Mononuclear cell (primary cell): ENCODE data around the gene ANKRD65. TPM values are rescaled to one million over a fixed set of nuclear protein-coding genes. Genes with fewer than 3 reads are reported as not detected.
"Not testable (repeated sequence)": the region's sequence is repeated elsewhere in the genome, so short reads cannot be mapped to it uniquely, and the experiment has no call there.

Experiments
- H3K27me3 ChIP-seq: 2 replicates; pipeline ENCODE4 v1.6.0; 2011; ENCODE audit warnings: low read length, control low read depth; ENCODE audit not compliant: insufficient read depth
- H3K4me1 ChIP-seq: 2 replicates; pipeline ENCODE4 v1.5.1; 2011; ENCODE audit warnings: mild to moderate bottlenecking, low read length, control low read depth; ENCODE audit not compliant: insufficient read depth
- H3K4me3 ChIP-seq: 2 replicates; pipeline ENCODE4 v1.5.1; 2011; ENCODE audit warnings: mild to moderate bottlenecking, low read length, moderate library complexity
- H3K9me3 ChIP-seq: 2 replicates; pipeline ENCODE4 v1.5.1; 2011; ENCODE audit warnings: low read depth, mild to moderate bottlenecking, control low read depth, low read length
- total RNA-seq: library from RNA; depleted of rRNA; stranded (reverse); fragments of >200 nt; gene quantifications from one replicate; pipeline ENCODE4 v1.2.3, GENCODE V29; 2012

Gene ANKRD65
- total RNA-seq, 1 donor, result not detected

DNA sequence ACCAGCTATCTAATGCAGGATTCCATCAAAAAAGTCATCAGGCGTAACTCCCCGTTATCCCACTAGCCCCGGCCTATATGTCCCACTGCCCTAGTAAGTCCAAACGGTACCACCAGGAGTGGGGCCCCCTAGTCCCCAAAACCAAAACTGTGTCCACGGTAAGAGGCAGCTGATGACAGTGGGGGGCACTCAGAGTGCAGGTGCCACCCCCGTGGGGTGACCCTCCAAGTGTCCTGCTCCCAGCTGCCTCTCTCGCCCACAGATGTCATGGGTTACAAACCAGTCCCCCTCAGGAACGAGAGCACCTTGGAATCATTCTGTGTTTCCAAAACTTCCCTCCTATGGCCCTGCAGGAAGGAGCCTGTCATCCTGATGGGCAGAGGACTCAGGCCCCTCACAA, 35.1 kb downstream of the ANKRD65 start:
- no peaks in the 10 kb centered on the region for H3K9me3 ChIP-seq
- H3K27me3 ChIP-seq, result no peaks in the 10 kb centered on the region
- H3K4me3 ChIP-seq, result no peak overlapping the region
- H3K4me1 ChIP-seq, result no peaks in the 10 kb centered on the region

DNA sequence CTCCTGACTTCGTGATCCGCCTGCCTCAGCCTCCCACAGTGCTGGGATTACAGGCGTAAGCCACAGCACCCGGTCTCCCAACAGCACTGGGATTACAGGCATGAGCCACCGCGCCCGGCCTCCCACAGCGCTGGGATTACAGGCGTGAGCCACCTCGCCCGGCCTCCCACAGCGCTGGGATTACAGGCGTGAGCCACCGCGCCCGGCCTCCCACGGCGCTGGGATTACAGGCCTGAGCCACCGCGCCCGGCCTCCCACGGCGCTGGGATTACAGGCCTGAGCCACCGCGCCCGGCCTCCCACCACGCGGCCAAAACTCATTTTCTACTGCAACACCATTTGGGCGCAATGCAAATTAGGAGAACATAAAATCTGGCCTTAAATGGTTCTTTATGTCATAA, 35.7 kb downstream of the ANKRD65 start:
- H3K4me3 ChIP-seq, result not testable (repeated sequence)

DNA sequence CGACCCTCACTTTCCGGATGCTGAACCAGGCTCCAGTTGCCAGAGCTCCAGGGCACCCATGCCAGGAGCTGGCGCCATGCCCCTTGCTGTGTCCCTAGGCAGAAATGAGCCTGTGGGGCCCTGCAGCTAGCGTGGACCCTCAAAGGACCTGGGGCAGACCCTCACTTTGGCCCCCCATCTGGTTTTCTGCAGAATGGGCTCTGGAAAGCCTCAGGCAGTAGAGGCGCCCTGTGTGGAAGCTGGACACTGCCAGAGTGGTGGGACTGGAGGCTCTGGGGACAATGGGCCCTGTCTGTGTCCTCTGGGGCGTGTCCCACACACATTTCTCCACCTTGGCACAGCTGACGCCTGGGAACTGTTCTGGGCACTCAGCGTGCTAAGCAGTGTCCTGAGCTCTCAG, 39.8 kb downstream of the ANKRD65 start:
- H3K27me3 ChIP-seq, result no peaks in the 10 kb centered on the region
- no peaks in the 10 kb centered on the region for H3K9me3 ChIP-seq
- no peak overlapping the region for H3K4me3 ChIP-seq
- peaks cover 1% of the 10 kb centered on the region for H3K4me1 ChIP-seq

More for the DNA sequence above, 35.7 kb downstream of the ANKRD65 start:
- not testable (repeated sequence) for H3K4me1 ChIP-seq, H3K9me3 ChIP-seq, H3K27me3 ChIP-seq

DNA sequence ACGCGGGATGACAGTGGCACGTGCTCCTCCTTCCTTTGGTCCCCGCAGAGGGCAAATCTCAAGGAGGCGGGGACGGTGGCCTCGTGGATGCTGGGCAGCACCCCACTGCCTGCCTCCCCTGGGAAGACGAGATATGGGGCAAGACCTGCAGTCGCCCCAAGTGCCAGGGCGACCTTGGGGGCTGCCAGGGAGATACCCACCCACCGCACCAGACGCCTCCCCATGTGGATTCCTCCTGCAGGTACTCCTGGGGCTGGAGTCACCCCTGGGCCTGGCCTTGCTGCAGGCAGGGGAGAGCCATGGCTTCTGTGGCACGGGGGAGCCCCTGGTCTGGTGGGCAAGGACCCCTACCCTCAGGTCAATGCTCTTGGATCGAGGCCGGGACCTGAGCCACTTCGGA, 40.2 kb downstream of the ANKRD65 start:
- no peaks in the 10 kb centered on the region for H3K27me3 ChIP-seq
- H3K4me3 ChIP-seq, result no peak overlapping the region
- no peaks in the 10 kb centered on the region for H3K9me3 ChIP-seq
- peaks cover 6% of the 10 kb centered on the region for H3K4me1 ChIP-seq

DNA sequence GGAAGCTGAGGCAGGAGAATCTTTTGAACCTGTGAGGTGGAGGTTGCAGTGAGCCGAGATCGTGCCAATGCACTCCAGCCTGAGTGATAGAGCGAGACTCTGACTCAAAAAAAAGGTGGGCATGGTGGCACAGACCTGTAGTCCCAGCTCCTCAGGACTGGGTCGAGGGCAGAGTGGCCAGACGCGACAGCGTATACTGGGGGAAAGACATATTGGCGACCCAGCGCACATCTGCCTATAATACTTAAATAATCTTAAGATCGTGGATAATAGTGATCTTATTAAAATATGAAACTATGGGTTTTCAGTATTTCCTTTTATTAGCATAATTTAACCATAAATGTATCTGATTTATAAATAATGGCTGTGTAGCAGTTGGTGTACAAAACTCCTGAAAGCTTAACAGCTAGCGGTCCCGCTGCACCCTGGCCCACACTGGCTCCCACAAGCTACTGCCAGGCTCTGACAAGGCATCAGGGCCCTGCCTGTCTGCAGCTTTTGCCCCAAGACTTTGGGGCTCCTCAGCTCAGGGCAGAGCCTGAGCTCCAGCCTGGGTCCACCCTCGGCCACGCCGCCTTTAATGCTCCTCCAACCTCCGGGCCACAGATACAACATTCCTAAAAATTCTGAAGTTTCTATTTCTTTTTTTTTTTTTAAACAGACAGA, 43.4 kb downstream of the ANKRD65 start:
- Histone ChIP-seq H3K4me1 (peaks cover 25% of the 10 kb centered on the region), H3K27me3 (no peaks in the 10 kb centered on the region), H3K9me3 (no peaks in the 10 kb centered on the region), H3K4me3 (no peak overlapping the region)

DNA sequence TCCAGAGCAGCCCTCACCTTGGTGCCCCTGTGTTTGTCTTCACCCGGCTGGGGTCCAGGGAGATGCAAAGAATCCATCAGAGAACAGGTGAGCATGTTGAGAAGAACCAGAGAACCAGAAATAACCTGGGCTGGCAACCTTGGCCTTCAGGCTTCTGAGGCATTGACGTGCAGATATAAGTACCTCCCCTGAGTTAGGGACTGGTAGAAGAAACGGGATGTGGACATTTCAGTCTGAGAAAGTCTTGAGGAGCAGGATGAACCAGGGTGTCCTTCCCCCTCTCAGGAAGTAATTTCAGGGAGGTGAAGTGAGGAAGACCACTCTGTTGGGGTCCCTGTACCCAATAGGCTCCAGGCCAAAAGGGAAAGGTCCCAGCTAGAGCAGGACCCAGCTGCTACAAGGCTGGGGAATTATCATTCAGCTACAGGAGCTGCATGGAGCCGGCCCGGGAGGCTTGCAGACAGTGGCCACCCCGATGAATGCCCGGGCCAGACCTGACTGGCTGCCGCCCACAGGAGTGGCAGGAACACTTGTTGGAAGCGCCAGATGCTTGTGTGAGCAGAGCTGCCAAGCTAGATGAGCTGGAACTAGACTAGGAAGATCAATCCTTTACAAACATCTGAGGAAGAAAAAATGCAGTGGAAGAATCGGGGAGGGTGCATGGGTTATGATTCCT, 44.4 kb downstream of the ANKRD65 start:
- peaks cover 33% of the 10 kb centered on the region for H3K4me1 ChIP-seq

DNA sequence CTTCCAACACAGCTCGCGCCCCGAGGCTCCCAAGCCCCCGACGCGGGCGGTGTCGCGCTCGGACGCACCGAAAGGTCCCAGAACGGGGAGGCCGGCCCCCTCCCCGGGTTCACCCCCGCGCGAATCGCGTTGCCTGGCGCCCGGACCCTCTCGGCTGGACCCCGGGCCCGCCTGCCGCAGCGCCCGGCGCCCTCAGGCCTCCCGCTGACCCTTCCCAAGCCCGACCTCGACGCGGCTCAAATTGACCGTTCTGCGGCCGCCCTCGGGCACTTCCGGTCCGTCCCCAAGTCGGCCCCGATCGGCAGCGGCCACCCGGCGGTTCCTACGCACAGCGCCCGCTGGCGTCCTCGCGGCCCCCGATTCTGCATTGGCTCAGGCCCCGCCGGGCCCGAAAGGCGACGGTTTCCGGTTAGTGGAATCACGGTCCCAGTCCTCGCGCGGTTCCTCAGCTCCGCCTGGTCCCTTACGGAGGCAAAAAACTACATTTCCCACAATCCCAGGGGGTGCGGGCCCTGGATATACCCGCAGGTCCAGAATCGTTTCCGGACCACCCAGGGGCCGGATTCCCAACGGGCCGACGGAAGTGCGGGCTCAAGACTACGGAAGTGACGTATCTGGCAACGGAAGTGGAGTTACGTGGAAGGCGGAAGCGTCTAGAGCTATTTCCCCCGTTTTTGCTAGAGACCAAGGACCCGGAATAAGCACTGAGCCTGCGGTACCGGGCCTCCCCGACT, 46.0 kb downstream of the ANKRD65 start, which contains the start of gene AURKAIP1:
Gene AURKAIP1, minus strand, starts transcription at position 279 of the 734 bp plus-strand sequence. CDS start 451 bp downstream, outside the sequence.
- Histone ChIP-seq H3K4me3 (peak within 1 kb of the TSS; percentile 88), H3K9me3 (no peaks in the 10 kb centered on the region), H3K4me1 (peaks cover 46% of the 10 kb centered on the region), H3K27me3 (no peaks in the 10 kb centered on the region)

More for the DNA sequence above, 44.4 kb downstream of the ANKRD65 start:
- H3K27me3 ChIP-seq, result no peaks in the 10 kb centered on the region
- no peaks in the 10 kb centered on the region for H3K9me3 ChIP-seq
- H3K4me3 ChIP-seq, result no peak overlapping the region

DNA sequence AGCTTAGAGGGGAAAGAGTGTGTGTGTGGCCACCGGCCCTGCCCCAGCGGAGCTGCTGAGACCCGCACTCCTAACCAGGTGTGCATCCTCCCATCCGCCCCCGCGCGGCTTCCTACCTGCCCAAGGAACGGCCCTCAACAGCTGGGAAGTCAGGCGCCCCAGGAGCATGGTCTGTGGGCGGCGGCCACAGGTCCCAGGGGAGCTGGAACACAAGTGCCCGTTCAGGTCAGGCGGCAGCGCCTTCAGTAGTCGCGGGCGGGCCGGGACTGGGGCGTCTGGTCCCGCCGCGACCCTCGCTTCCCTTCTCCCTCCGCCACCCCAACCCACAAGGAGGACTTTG, 46.5 kb downstream of the ANKRD65 start:
- H3K4me3 ChIP-seq, result peak overlapping the region; percentile 88
- H3K4me1 ChIP-seq, result peaks cover 46% of the 10 kb centered on the region

DNA sequence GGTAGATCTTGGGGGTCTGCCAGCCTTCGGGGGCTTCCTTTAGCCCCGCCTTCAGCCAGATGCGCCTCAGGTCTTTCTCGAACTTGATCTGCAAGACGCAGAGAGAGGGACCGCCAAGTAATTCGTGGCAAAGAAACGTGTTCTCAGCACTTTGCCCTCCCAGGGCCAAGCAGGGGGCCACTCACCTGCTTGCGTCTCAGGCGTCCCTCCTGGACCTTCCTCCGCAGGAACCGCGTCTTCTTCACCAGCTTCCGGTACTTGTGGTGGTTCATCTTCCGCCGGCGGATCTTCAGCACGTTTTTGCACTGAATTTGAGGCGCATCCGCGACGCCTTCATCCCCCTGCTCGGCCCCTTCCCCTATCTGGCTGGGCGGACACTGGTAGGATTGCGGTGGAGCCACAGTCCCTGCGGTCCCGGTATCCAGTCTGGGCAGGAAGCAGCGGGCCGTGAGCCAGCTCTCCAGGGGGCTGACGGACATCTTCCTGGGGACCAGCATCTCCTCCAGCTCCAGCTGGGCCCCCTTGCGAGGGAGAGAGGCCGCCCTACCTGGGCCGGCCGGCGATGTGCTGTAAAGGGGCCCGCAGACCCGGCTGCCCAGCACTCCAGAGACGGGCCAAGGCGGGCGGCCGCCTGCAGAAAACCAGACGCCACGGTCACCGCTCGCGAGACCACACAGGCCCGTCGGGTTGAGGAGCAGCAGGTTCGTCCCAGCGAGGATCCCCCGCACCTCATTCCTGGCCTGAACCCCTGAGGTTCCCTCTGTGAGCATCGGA, 47.1 kb downstream of the ANKRD65 start:
- H3K4me3 ChIP-seq, result peak overlapping the region; percentile 88
- H3K4me1 ChIP-seq, result peaks cover 46% of the 10 kb centered on the region
- no peaks in the 10 kb centered on the region for H3K9me3 ChIP-seq
- no peaks in the 10 kb centered on the region for H3K27me3 ChIP-seq

More for the DNA sequence above, 46.5 kb downstream of the ANKRD65 start:
- Histone ChIP-seq H3K9me3 (no peaks in the 10 kb centered on the region), H3K27me3 (no peaks in the 10 kb centered on the region)

DNA sequence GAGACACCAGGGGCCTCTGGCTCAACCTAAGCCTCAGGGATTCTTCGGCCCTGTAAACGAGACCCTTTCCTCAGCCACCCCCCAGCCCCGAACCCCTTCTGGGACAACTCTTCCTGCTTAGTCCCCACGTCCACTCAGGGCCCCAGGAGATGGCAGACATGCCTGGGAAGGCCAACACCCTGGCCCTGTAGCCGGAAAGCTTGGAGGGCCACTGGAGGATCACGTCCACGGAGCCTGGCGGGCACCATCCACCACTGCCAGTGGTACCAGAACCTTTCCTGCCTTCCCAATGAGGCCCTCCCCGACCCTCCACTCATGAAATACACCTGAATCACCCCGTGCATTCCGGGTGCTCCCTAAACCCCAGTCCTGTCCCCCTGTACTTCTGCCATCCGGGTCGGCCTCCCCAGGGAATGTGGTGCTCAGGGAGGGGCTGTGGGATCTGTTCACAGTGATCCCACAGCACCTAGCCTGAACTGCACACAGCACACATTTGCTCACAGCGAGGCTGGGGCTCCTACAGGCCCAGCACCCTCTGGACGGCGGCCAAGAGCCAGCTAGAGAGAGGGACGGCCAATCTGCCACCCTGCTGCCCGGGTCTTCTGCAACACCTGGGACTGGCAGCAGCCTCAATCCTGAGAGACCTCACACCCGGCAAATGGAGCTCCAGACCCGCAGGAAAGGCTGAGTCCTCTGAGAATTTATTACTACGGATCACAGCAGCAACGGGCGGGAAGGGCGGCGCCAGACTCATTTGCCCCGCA, 47.8 kb downstream of the ANKRD65 start:
- Histone ChIP-seq H3K9me3 (no peaks in the 10 kb centered on the region), H3K4me3 (no peak overlapping the region), H3K27me3 (no peaks in the 10 kb centered on the region), H3K4me1 (peaks cover 46% of the 10 kb centered on the region)

DNA sequence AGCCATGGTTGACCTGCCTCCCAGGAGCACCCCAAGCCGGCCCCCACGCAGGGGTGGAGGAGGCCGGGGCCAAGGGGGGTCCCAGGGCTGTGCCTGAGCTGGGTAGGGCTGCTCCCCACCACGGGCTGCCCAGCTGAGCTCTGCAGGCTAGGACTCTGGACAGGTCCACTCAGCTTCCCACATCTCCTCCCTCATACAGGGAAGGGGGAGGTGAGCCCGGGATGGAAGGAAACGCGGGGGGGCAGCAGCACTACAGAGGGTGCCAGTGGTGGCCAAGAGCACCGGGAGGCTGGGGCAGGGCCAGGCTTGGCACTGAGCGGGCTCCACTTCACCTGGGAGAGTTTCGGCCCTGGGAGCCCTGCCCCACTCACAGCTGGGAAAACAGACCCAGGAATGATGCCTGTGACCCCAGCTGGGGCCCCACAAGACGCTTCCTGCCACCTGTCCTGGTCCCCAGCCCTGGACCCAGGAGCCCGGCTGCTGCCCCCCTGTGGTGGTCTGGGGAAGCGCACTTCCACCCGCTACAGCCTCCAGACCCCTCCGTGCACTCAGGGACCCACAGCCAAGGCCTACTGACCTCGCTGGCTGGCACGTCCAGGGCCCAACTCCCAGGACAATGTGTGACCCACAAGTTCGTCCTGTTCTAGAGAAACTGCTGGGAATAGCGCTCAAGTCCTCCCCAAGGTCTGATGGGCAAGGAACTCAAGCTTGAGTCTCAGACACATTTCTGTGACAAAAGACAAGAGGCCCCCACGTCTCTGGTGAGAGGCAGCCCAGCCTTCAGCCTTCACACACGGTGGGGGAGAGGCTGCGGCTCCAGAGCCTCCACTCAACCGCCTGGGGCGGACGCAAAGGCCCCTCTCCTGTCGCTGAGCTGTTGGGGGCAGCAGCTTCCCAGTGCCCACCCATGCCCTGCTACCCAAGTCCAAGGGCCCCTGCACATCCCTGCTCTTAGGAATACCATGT, 49.0 kb downstream of the ANKRD65 start:
- Histone ChIP-seq H3K9me3 (no peaks in the 10 kb centered on the region), H3K4me1 (peaks cover 46% of the 10 kb centered on the region), H3K27me3 (no peaks in the 10 kb centered on the region), H3K4me3 (no peak overlapping the region)

DNA sequence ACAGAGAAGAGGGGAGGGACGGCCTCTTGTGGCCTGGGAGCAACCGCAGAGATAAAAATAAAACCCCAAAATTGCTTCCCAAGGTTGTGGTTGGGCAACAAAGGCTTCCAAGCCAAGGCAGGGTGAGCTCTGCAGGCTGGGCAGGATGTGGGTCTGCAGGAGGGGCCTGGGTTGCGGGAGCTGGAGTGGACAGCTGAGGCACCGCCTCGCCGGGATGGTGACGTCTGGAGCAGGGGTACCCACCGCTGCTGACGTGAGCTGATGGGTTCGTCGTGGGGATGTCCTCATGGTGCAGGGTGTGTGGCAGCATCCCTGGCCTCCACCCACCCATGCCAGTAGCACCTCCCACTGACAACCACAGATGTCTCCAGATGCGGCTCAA, 49.7 kb downstream of the ANKRD65 start:
- H3K4me1 ChIP-seq, result peaks cover 45% of the 10 kb centered on the region
- H3K27me3 ChIP-seq, result no peaks in the 10 kb centered on the region
- no peak overlapping the region for H3K4me3 ChIP-seq

DNA sequence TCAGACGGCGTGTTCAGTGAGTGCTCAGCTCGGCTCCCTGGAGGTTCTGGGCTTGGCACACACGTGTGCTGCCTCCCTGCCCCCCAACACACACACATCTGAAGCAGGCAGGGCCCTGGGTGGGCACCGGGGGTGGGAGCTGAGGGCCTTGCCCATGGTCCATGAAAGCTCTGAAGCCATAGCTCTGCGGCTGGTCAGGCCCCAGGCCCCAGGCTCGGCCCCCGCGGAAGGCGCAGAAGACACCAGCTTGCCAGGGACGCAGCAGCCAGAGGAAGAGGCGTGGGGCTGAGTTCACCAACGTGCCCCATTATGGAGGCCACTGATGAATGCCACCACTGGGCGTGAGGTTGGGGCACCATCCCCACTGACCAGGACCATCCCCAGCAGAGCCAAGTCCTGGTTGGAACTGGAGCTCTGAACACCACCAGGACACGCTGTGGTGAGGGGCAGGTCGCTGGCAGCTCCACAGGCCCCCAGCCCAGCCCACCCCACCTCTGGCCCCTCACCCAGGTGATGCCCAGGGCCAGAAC, 50.2 kb downstream of the ANKRD65 start:
- no peaks in the 10 kb centered on the region for H3K9me3 ChIP-seq
- H3K4me3 ChIP-seq, result no peak overlapping the region
- no peaks in the 10 kb centered on the region for H3K27me3 ChIP-seq
- peaks cover 40% of the 10 kb centered on the region for H3K4me1 ChIP-seq

More for the DNA sequence above, 49.7 kb downstream of the ANKRD65 start:
- H3K9me3 ChIP-seq, result no peaks in the 10 kb centered on the region
